Psoas muscle (tissue), 8 donors: ENCODE results near the gene CGB7. TPM values are rescaled to one million over a fixed set of nuclear protein-coding genes. Genes with fewer than 3 reads are reported as not detected.
A peak's percentile ranks its signal among the peaks of the same experiment; 100 is the strongest.

Experiments
- ATAC-seq, 4 donors: fragments of 200-7000 bp; cut with Tn5 transposase; one replicate each; pipeline ENCODE4 v1.9.1; 2020; ENCODE audit warnings: moderate library complexity in 3 of 4, mild to moderate bottlenecking in 2 of 4
- DNase-seq, 2 donors: peaks; one replicate each; pipeline ENCODE4 v3.0.0-alpha.2; 2020
- H3K27ac ChIP-seq: fragments of 200-600 bp; one replicate; pipeline ENCODE4 v1.8.0; 2022
- H3K27me3 ChIP-seq, 3 donors: fragments of 200-600 bp in 1 of 3; one replicate each; pipeline versions ENCODE4 v1.6.1 to v1.8.0; 2013 to 2022; ENCODE audit warnings: low read length in 2 of 3, mild to moderate bottlenecking in 2 of 3, moderate library complexity in 1 of 3; ENCODE audit not compliant: insufficient read depth in 3 of 3
- H3K36me3 ChIP-seq, 2 donors: fragments of 200-600 bp in 1 of 2; one replicate each; pipeline versions ENCODE4 v1.6.1 to v1.8.0; 2013 to 2022; ENCODE audit warnings: low read depth in 1 of 2, mild to moderate bottlenecking in 1 of 2, moderate library complexity in 1 of 2; ENCODE audit not compliant: insufficient read depth in 1 of 2
- H3K4me1 ChIP-seq: fragments of 200-600 bp; one replicate; pipeline ENCODE4 v1.8.0; 2022
- H3K4me3 ChIP-seq: fragments of 200-600 bp; one replicate; pipeline ENCODE4 v1.8.0; 2022; ENCODE audit warnings: mild to moderate bottlenecking
- H3K9me3 ChIP-seq: fragments of 200-600 bp; one replicate; pipeline ENCODE4 v1.8.0; 2022
- WGBS, 3 donors: extraction: QIAGEN DNeasy Blood & Tissue Kit; methylation state at CpG; one replicate each; pipeline versions ENCODE4 v1.1.6 to v1.1.7; 2013; 5-methylcytosine and 5-hydroxymethylcytosine counted together
- intact Hi-C, 2 donors: fragments of 100-400 bp; cut with DNase I; formaldehyde crosslinking; loops; one replicate each; pipeline versions ENCODE4 v1.11.0 to v1.14.2; 2022
- polyA plus RNA-seq, 3 donors: library from polyadenylated mRNA; stranded (reverse); fragments of 200-250 nt; gene quantifications; one replicate each; pipeline ENCODE4 v1.2.3, GENCODE V29; 2013
- total RNA-seq, 4 donors: library from RNA; stranded (reverse); fragmentation: NEBNext Ultra II Directional in 2 of 4; extraction: Animal tissue kit (Norgen Biotek cat#: 25700) in 2 of 4; gene quantifications; one replicate each; pipeline versions ENCODE4 v1.2.1 to v1.2.4, GENCODE V29; 2021 to 2023
- TF ChIP-seq, protein P1 (sequence below): fragments of 200-600 bp; IDR thresholded peaks from one replicate; pipeline ENCODE4 v1.8.0; 2022; ENCODE audit warnings: antibody characterized with exemption
- donor health status: healthy with polysubstance abuse.
- donor health status: DM: no; HTN: no; CAD: no; lungs with moderate emphysema.
- donor health status: Bipolar disorder and iron deficiency.
- donor health status: healthy.
- donor health status: DM: yes; HTN: yes; CAD: no.
- donor health status: DM: no; HTN: no; CAD: no.
- donor health status: DM: no; HTN: no; CAD: no.
- donor health status: DM: yes; HTN: yes; CAD: no.

The CGB7 gene
- total and polyA plus RNA-seq, 7 donors: 0.20 to 1.1 (median 0.46) TPM

DNA sequence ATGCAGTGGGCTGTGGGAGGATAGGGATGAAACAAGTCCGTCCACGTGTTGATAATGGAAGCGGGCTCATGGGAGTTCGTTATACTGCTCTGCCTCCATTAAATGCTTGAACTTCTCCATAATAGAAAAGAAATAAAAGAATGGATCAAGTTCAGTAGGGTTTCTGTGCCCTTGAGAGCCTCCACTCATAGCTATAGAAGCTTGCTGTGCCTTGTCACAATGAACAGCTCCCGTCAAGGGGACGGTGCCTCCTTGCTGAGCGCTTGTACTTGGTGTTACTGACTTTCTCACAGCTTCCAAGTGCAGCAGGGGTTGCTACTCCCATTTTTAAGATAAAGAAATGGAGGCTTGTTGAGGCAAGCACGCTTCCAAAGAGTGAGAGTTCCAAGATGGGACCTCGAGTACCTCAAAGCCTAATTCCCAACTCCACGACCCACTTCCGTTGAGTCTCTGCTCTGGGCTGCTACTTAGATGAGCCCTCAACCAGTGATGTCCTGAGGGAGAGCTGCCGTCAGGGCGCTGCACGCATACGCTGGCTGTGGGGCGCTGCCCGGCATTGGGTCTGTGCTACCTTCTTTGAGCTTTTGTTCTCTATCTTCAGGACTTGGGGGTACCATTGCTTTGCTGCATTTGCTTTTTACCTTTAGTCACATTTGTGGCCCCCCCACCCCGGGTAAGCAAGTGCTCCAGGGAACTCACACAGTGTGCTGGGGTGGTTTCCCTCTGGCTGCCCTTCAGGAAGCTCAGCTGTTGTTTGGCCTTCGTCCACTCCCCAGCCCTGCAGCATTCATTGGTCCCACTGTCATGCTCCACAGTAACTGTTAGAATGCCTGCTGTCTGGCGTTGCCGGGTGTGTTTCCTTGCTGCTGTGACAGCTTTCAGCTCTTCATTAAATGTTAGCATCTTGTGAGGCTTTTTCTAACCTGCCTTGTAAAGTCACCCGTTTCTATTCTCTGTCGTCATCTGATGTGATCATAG is 37.2 kb upstream of the CGB7 start:
- Histone ChIP-seq H3K9me3 (no peaks in the 10 kb centered on the region), H3K27ac (peak overlapping the region; percentile 69), H3K4me3 (peak overlapping the region; percentile 7), H3K36me3 (peaks cover 8 to 88% of the 10 kb centered on the region in 2 donors), H3K4me1 (peaks cover 55% of the 10 kb centered on the region), H3K27me3 (no peaks in the 10 kb centered on the region)
- 32 to 46% (median 34%) methylated on average over 23 of the region's 23 CpGs for WGBS, 3 donors
- intact Hi-C loops: loop anchor here (5.0 kb wide), 1 partner anchor 103 kb away; no protein-coding TSS in a partner anchor
- DNase-seq (peak; percentile 58 to 86), ATAC-seq (peak; percentile 88 to 93 (median 90))
- TF ChIP-seq, protein P1, sequence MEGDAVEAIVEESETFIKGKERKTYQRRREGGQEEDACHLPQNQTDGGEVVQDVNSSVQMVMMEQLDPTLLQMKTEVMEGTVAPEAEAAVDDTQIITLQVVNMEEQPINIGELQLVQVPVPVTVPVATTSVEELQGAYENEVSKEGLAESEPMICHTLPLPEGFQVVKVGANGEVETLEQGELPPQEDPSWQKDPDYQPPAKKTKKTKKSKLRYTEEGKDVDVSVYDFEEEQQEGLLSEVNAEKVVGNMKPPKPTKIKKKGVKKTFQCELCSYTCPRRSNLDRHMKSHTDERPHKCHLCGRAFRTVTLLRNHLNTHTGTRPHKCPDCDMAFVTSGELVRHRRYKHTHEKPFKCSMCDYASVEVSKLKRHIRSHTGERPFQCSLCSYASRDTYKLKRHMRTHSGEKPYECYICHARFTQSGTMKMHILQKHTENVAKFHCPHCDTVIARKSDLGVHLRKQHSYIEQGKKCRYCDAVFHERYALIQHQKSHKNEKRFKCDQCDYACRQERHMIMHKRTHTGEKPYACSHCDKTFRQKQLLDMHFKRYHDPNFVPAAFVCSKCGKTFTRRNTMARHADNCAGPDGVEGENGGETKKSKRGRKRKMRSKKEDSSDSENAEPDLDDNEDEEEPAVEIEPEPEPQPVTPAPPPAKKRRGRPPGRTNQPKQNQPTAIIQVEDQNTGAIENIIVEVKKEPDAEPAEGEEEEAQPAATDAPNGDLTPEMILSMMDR: no peak

DNA sequence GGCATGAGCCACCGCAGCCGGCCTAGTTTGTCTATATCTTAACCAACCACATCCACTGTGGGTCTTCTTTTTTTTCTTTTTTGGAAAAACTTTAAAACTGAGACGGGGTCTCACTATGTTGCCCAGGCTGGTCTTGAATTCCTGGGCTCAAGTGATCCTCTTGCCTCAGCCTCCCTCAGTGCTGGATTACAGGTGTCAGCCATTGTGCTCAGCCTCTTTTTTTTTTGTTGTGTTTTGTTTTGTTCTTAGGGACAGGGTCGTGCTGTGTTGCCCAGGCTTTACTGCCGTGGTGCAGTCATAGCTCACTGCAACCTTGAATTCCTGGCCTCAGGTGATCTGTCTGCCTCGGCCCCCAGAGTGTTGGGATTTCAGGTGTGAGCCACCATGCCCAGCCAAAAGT is 35.1 kb upstream of the CGB7 start:
- intact Hi-C loops: no loop called here
- Histone ChIP-seq H3K27me3 (no peaks in the 10 kb centered on the region), H3K4me1 (peaks cover 40% of the 10 kb centered on the region), H3K36me3 (peaks cover 5 to 90% of the 10 kb centered on the region in 2 donors), H3K4me3 (no peak overlapping the region), H3K9me3 (no peaks in the 10 kb centered on the region), H3K27ac (no peak overlapping the region)
- TF ChIP-seq, protein P1: no peak
- DNase-seq (no peak), ATAC-seq (no peak)
- 86 to 92% (median 92%) methylated on average over 6 of the region's 6 CpGs for whole genome bisulfite sequencing, 3 donors

DNA sequence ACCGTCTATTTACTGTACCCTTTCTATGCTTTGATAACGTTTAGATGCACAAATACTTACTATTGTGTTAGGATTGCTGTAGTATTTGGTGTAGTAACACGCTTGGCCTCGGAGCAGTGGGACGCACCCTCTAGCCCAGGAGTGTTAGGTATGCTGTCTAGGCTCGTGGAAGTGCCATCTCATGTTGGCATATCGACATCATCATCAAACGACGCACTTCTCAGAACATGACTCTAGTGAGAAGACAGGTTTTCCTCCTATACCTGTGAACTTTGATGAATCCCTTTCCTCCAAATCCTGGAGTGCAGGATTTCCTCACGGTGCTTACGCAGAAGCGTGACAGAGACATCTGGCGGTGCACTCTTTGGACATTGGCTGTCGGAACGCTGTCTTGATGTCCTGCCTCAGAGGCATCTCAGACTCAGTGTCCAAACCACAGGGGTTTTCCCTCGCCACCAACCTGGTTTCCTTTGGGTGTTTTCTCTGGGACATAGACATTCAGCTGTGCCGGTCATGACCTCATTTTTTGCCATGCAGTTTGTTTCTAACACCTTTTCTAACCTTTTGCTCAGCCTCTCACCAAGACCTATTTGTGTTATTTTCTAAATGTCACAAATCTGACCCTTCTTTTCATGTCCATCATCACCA is 34.0 kb upstream of the CGB7 start:
- peaks cover 7 to 89% of the 10 kb centered on the region in 2 donors for H3K36me3 ChIP-seq
- WGBS, 3 donors: 87 to 88% (median 87%) methylated on average over 17 of the region's 17 CpGs
- TF ChIP-seq, protein P1: no peak
- no peak for ATAC-seq
- H3K4me1 ChIP-seq: peaks cover 40% of the 10 kb centered on the region
- no peak overlapping the region for H3K27ac ChIP-seq
- no peaks in the 10 kb centered on the region for H3K27me3 ChIP-seq
- no peaks in the 10 kb centered on the region for H3K9me3 ChIP-seq
- DNase-seq: no peak
- no peak overlapping the region for H3K4me3 ChIP-seq
- intact Hi-C loops: no loop called here

DNA sequence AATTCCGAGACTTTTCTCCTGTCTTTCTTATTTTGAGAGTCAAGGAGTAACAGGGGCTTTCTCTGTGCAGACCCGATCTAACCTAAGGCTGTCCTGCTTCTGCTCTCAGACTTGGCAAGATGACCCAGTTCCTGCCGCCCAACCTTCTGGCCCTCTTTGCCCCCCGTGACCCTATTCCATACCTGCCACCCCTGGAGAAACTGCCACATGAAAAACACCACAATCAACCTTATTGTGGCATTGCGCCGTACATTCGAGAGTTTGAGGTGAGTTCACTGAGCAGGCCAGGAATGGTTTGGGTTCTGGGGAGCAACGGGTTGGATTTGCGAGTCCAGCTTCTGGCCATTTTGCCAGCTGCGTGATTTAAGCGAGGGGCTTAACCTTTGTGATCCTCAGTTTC is 28.7 kb upstream of the CGB7 start:
- H3K9me3 ChIP-seq: no peaks in the 10 kb centered on the region

More for the DNA sequence above, 28.7 kb upstream of the CGB7 start:
- TF ChIP-seq, protein P1: no peak
- Histone ChIP-seq H3K27me3 (no peaks in the 10 kb centered on the region), H3K36me3 (peaks cover 2 to 45% of the 10 kb centered on the region in 2 donors), H3K27ac (peak overlapping the region; percentile 97), H3K4me3 (peak overlapping the region; percentile 100), H3K4me1 (peaks cover 18% of the 10 kb centered on the region)
- ATAC-seq (no peak), DNase-seq (no peak)
- intact Hi-C loops: no loop called here
- 44 to 48% (median 46%) methylated on average over 11 of the region's 11 CpGs for WGBS, 3 donors
